ENCODE results near the gene SERTM1. TPM values are rescaled to one million over a fixed set of nuclear protein-coding genes. Genes with fewer than 3 reads are reported as not detected.
A peak's percentile ranks its signal among the peaks of the same experiment; 100 is the strongest.

Gene SERTM1
- total and polyA plus RNA-seq, 2 experiments from 2014 or later, result 0.47 to 1.4 TPM

- Mint-ChIP-seq H3K27ac (no peak overlapping the region), H3K9me3 (peaks cover 7% of the 10 kb centered on the region), H3K27me3 (ENCODE audit: insufficient read depth, low read depth, poor library complexity) (no peaks in the 10 kb centered on the region), H3K36me3 (ENCODE audit: low read depth) (peaks cover 13% of the 10 kb centered on the region), H3K4me3 (no peak overlapping the region), H3K4me1 (peaks cover 10% of the 10 kb centered on the region)
- H3K27me3 ChIP-seq (ENCODE audit: insufficient read depth), result no peaks in the 10 kb centered on the region
- H3K9me2 ChIP-seq (ENCODE audit: insufficient read depth), result peaks cover 18% of the 10 kb centered on the region
- H4K20me1 ChIP-seq (replicated peaks; ENCODE audit: insufficient read depth), result no peaks in the 10 kb centered on the region
- H3K4me1 ChIP-seq (ENCODE audit: insufficient read depth), result peaks cover 14% of the 10 kb centered on the region
- no peak overlapping the region for H2AFZ ChIP-seq
- H3K79me2 ChIP-seq (replicated peaks; ENCODE audit: insufficient read depth), result no peaks in the 10 kb centered on the region
- peak overlapping the region; percentile 61 for H3K4me2 ChIP-seq
- H3K4me3 ChIP-seq, result no peak overlapping the region
- no peak overlapping the region for H3K27ac ChIP-seq (ENCODE audit: low read depth)
- H3F3A ChIP-seq (replicated peaks; ENCODE audit: low read depth), result no peaks in the 10 kb centered on the region
- H3K36me3 ChIP-seq (ENCODE audit: insufficient read depth), result 0 out of 2 replicates have a peak, but pooled peaks cover 3% of the 10 kb centered on the region
- ATAC-seq, result no peak
- DNase-seq (ENCODE audit: low spot score), result no peak
- no peak for TF ChIP-seq REST (IDR thresholded peaks at IDR 0.05; ENCODE audit: unreplicated experiment)
- no peak for TF ChIP-seq EZH2 (IDR thresholded peaks at IDR 0.05; ENCODE audit: low read depth, unreplicated experiment)
- no peak for TF ChIP-seq CREB1 (CRISPR knock-in tag; IDR thresholded peaks at IDR 0.05; ENCODE audit: low read depth)
- TF ChIP-seq STAT1 (IDR thresholded peaks at IDR 0.05; ENCODE audit: unreplicated experiment), result no peak
- TF ChIP-seq, protein P1, sequence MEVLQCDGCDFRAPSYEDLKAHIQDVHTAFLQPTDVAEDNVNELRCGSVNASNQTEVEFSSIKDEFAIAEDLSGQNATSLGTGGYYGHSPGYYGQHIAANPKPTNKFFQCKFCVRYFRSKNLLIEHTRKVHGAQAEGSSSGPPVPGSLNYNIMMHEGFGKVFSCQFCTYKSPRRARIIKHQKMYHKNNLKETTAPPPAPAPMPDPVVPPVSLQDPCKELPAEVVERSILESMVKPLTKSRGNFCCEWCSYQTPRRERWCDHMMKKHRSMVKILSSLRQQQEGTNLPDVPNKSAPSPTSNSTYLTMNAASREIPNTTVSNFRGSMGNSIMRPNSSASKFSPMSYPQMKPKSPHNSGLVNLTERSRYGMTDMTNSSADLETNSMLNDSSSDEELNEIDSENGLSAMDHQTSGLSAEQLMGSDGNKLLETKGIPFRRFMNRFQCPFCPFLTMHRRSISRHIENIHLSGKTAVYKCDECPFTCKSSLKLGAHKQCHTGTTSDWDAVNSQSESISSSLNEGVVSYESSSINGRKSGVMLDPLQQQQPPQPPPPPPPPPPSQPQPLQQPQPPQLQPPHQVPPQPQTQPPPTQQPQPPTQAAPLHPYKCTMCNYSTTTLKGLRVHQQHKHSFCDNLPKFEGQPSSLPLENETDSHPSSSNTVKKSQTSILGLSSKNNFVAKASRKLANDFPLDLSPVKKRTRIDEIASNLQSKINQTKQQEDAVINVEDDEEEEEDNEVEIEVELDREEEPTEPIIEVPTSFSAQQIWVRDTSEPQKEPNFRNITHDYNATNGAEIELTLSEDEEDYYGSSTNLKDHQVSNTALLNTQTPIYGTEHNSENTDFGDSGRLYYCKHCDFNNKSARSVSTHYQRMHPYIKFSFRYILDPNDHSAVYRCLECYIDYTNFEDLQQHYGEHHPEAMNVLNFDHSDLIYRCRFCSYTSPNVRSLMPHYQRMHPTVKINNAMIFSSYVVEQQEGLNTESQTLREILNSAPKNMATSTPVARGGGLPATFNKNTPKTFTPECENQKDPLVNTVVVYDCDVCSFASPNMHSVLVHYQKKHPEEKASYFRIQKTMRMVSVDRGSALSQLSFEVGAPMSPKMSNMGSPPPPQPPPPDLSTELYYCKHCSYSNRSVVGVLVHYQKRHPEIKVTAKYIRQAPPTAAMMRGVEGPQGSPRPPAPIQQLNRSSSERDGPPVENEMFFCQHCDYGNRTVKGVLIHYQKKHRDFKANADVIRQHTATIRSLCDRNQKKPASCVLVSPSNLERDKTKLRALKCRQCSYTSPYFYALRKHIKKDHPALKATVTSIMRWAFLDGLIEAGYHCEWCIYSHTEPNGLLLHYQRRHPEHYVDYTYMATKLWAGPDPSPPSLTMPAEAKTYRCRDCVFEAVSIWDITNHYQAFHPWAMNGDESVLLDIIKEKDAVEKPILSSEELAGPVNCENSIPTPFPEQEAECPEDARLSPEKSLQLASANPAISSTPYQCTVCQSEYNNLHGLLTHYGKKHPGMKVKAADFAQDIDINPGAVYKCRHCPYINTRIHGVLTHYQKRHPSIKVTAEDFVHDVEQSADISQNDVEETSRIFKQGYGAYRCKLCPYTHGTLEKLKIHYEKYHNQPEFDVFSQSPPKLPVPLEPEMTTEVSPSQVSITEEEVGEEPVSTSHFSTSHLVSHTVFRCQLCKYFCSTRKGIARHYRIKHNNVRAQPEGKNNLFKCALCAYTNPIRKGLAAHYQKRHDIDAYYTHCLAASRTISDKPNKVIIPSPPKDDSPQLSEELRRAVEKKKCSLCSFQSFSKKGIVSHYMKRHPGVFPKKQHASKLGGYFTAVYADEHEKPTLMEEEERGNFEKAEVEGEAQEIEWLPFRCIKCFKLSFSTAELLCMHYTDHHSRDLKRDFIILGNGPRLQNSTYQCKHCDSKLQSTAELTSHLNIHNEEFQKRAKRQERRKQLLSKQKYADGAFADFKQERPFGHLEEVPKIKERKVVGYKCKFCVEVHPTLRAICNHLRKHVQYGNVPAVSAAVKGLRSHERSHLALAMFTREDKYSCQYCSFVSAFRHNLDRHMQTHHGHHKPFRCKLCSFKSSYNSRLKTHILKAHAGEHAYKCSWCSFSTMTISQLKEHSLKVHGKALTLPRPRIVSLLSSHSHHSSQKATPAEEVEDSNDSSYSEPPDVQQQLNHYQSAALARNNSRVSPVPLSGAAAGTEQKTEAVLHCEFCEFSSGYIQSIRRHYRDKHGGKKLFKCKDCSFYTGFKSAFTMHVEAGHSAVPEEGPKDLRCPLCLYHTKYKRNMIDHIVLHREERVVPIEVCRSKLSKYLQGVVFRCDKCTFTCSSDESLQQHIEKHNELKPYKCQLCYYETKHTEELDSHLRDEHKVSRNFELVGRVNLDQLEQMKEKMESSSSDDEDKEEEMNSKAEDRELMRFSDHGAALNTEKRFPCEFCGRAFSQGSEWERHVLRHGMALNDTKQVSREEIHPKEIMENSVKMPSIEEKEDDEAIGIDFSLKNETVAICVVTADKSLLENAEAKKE (CRISPR knock-in tag; IDR thresholded peaks at IDR 0.05), result no peak
- TF ChIP-seq JUNB (IDR thresholded peaks at IDR 0.05; ENCODE audit: unreplicated experiment), result no peak
- TF ChIP-seq POLR2AphosphoS5 (IDR thresholded peaks at IDR 0.05; ENCODE audit: low read depth), result no peak
- TF ChIP-seq CTCF (conservative IDR thresholded peaks at IDR 0.05; ENCODE audit: low read depth in 2 of 2), result no peak
- TF ChIP-seq, protein P2, sequence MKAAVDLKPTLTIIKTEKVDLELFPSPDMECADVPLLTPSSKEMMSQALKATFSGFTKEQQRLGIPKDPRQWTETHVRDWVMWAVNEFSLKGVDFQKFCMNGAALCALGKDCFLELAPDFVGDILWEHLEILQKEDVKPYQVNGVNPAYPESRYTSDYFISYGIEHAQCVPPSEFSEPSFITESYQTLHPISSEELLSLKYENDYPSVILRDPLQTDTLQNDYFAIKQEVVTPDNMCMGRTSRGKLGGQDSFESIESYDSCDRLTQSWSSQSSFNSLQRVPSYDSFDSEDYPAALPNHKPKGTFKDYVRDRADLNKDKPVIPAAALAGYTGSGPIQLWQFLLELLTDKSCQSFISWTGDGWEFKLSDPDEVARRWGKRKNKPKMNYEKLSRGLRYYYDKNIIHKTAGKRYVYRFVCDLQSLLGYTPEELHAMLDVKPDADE (IDR thresholded peaks at IDR 0.05), result no peak
Measured at GRCh38 chr13:36745436-36745835, 71.6 kb downstream of the SERTM1 start.

All from GM23338 (cell line).